Measurements from ENCODE around the gene CBX7.
"Not testable (repeated sequence)": the region's sequence is repeated elsewhere in the genome, so short reads cannot be mapped to it uniquely, and the experiment has no call there.

DNA sequence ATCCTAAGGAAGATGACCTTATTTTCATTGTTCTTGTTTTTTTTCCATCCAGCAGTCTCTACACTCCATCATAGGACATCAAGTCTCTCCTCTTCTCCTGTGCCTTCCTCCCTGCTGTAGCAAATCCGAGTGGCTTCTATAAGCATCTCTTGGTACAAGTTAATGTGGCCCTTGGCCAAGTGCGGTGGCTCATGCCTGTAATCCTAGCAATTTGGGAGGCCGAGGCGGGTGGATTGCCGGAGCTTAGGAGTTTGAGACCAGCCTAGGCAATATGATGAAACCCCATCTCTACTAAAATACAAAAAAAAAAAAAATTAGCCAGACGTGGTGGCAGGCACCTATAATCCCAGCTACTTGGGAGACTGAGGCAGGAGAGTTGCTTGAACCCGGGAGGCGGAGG, 3.6 kb upstream of the CBX7 start:
- TF ChIP-seq, protein P1, sequence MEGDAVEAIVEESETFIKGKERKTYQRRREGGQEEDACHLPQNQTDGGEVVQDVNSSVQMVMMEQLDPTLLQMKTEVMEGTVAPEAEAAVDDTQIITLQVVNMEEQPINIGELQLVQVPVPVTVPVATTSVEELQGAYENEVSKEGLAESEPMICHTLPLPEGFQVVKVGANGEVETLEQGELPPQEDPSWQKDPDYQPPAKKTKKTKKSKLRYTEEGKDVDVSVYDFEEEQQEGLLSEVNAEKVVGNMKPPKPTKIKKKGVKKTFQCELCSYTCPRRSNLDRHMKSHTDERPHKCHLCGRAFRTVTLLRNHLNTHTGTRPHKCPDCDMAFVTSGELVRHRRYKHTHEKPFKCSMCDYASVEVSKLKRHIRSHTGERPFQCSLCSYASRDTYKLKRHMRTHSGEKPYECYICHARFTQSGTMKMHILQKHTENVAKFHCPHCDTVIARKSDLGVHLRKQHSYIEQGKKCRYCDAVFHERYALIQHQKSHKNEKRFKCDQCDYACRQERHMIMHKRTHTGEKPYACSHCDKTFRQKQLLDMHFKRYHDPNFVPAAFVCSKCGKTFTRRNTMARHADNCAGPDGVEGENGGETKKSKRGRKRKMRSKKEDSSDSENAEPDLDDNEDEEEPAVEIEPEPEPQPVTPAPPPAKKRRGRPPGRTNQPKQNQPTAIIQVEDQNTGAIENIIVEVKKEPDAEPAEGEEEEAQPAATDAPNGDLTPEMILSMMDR (IDR thresholded peaks at IDR 0.05) = not testable (repeated sequence)
- TF ChIP-seq POLR2A (IDR thresholded peaks at IDR 0.05) = not testable (repeated sequence)
